ENCODE results near the gene NADSYN1. TPM values are rescaled to one million over a fixed set of nuclear protein-coding genes. Genes with fewer than 3 reads are reported as not detected.
A peak's percentile ranks its signal among the peaks of the same experiment; 100 is the strongest.

NADSYN1 gene
- polyA plus RNA-seq, 2 donors: 67.9 to 98.4 TPM

DNA sequence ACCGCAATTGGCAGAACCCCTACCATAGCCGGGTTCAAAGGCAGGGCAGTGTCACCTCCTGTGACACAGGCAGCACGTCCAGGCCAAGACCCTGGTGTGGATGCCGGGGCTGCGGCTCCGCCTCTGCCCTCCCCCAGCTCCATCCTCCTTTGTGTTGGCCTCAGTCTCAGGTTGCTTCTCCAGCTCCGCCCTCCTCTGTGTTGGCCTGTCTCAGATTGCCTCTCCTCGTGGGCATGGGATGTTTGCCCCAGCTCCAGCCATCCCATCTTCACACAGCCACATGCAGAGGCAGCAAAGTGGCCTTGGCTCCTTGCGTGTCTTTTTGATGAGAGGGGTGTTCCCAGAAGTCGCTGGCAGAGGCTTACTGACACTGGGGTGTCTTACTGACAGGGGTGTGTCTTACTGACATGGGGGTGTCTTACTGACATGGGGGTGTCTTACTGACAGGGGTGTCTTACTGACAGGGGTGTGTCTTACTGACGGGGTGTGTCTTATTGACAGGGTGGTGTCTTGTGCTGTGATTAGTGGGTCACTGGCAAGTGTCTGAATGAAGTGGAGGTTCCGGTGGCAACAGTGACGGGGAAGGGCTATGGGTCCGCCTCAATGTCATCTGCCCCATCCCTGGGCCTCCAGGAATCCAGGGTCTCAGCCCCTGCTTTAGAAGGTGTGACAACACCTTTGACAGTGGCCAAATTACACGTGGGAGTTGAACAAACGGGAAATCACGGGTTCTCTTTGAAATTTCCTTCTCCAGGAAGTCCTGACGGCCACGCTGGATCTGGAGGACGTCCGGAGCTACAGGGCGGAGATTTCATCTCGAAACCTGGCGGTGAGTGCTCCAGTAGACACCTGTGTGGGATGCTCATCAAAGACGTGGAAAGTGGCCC lies 24.9 kb downstream of the NADSYN1 start:
- Histone ChIP-seq H3K4me3 (ENCODE audit: low read depth in 1 of 2, low read length in 2 of 2) (no peak overlapping the region), H3K27me3 (ENCODE audit: control insufficient read depth in 1 of 2, insufficient read depth in 2 of 2, low read length in 2 of 2) (no peaks in the 10 kb centered on the region), H3K27ac (ENCODE audit: low read depth in 2 of 2, low read length in 1 of 2) (no peak overlapping the region), H3K4me1 (ENCODE audit: control insufficient read depth in 2 of 2, insufficient read depth in 2 of 2, low read length in 1 of 2) (peaks cover 3 to 13% of the 10 kb centered on the region in 2 donors), H3K36me3 (ENCODE audit: control insufficient read depth in 2 of 2, insufficient read depth in 2 of 2, low read length in 1 of 2) (peaks cover 22 to 79% of the 10 kb centered on the region in 2 donors), H3K9me3 (ENCODE audit: control insufficient read depth in 2 of 2, insufficient read depth in 1 of 2, low read depth in 1 of 2, low read length in 1 of 2) (no peaks in the 10 kb centered on the region)
- WGBS, 2 donors: 74 to 82% methylated on average over 25 of the region's 25 CpGs

DNA sequence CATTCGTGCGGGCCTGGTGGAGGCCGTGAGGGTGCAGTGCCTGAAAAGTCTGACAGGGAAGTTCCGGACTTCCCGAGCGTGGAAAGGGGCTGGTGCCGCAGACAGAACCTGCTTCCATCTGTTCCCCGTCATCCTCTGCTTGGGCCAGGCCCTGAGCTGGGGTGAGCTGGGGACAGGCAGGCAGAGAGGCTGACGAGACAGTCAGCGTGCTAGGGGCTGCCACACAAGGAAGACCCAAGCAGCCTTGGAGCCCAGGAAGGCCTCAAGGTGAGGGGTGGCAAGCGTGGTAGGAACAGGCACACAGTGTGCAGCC lies 25.5 kb downstream of the NADSYN1 start:
- Histone ChIP-seq H3K9me3 (ENCODE audit: control insufficient read depth in 2 of 2, insufficient read depth in 1 of 2, low read depth in 1 of 2, low read length in 1 of 2) (no peaks in the 10 kb centered on the region), H3K27ac (ENCODE audit: low read depth in 2 of 2, low read length in 1 of 2) (no peak overlapping the region), H3K36me3 (ENCODE audit: control insufficient read depth in 2 of 2, insufficient read depth in 2 of 2, low read length in 1 of 2) (peaks cover 21 to 79% of the 10 kb centered on the region in 2 donors), H3K27me3 (ENCODE audit: control insufficient read depth in 1 of 2, insufficient read depth in 2 of 2, low read length in 2 of 2) (no peaks in the 10 kb centered on the region), H3K4me3 (ENCODE audit: low read depth in 1 of 2, low read length in 2 of 2) (no peak overlapping the region), H3K4me1 (ENCODE audit: control insufficient read depth in 2 of 2, insufficient read depth in 2 of 2, low read length in 1 of 2) (peaks cover 3 to 13% of the 10 kb centered on the region in 2 donors)
- whole genome bisulfite sequencing, 2 donors: 94% methylated on average over 11 of the region's 11 CpGs

DNA sequence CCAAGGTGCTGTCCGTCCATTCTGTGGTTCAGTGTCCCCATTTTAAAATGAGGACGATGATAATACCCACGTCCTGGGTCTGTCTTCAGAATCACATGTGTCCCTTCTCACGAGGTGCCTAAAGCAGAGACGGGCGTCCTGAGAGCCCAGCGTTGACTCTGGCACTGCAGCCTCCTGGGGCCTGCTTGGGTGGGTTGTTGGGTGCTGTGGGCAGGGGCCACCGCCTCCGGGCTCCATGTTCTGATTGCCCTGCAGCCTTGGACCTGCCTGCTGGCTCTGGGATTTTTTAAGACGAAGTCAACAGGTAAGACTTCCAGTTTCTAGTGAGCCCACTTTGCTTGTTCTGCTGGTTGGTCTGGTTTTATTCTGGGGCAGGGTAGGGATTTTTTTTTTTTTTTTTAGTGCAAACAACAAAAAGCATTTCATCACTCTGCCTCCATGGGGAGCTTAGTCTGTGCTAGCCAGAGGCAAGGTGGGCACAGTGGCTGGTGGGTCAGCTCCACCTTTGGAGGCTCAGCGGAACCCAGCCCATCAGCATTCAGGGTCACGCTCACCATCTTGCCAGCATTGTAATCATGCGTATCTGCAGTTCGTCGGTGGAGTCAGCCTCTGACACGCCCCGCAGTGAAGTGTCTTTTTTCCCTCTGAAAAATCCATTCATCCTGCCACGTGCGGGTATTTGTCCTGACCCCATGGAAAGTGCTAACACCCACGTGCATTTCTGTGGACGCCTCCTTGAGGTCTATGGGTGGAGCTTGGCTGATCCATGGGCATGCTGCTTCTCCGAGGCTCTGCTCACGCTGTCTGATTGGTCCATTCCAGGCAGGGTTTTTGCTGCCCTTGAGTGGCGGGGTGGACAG lies 28.3 kb downstream of the NADSYN1 start:
- WGBS, 2 donors: 62 to 72% methylated on average over 24 of the region's 24 CpGs
- Histone ChIP-seq H3K9me3 (ENCODE audit: control insufficient read depth in 2 of 2, insufficient read depth in 1 of 2, low read depth in 1 of 2, low read length in 1 of 2) (no peaks in the 10 kb centered on the region), H3K27ac (ENCODE audit: low read depth in 2 of 2, low read length in 1 of 2) (peak overlapping the region; percentile 51 to 91), H3K27me3 (ENCODE audit: control insufficient read depth in 1 of 2, insufficient read depth in 2 of 2, low read length in 2 of 2) (no peaks in the 10 kb centered on the region), H3K4me3 (ENCODE audit: low read depth in 1 of 2, low read length in 2 of 2) (no peak overlapping the region), H3K4me1 (ENCODE audit: control insufficient read depth in 2 of 2, insufficient read depth in 2 of 2, low read length in 1 of 2) (peaks cover 3 to 13% of the 10 kb centered on the region in 2 donors), H3K36me3 (ENCODE audit: control insufficient read depth in 2 of 2, insufficient read depth in 2 of 2, low read length in 1 of 2) (peaks cover 31 to 75% of the 10 kb centered on the region in 2 donors)

DNA sequence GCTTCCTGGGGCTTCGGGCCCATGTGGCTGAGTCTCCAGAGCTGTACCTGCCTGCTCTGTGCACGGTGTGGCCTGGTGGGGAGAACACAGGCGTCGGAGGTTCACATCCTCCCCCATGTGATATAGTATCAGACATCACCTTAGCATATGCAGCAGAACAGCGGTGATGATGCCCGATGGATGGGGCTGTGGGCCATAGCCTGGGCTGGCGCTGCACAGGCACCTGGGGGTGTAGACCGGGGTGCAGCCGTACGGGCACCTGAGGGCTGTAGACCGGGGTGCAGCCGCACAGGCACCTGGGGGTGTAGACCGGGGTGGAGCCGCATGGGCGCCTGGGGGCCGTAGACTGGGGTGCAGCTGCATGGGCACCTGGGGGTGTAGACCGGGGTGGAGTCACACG lies 29.2 kb downstream of the NADSYN1 start:
- Histone ChIP-seq H3K4me3 (ENCODE audit: low read depth in 1 of 2, low read length in 2 of 2) (no peak overlapping the region), H3K9me3 (ENCODE audit: control insufficient read depth in 2 of 2, insufficient read depth in 1 of 2, low read depth in 1 of 2, low read length in 1 of 2) (no peaks in the 10 kb centered on the region), H3K36me3 (ENCODE audit: control insufficient read depth in 2 of 2, insufficient read depth in 2 of 2, low read length in 1 of 2) (peaks cover 24 to 70% of the 10 kb centered on the region in 2 donors), H3K27me3 (ENCODE audit: control insufficient read depth in 1 of 2, insufficient read depth in 2 of 2, low read length in 2 of 2) (no peaks in the 10 kb centered on the region), H3K27ac (ENCODE audit: low read depth in 2 of 2, low read length in 1 of 2) (peak overlapping the region in 1 of 2 donors; percentile 90), H3K4me1 (ENCODE audit: control insufficient read depth in 2 of 2, insufficient read depth in 2 of 2, low read length in 1 of 2) (peaks cover 3 to 13% of the 10 kb centered on the region in 2 donors)
- 94 to 98% methylated on average over 18 of the region's 18 CpGs for WGBS, 2 donors

DNA sequence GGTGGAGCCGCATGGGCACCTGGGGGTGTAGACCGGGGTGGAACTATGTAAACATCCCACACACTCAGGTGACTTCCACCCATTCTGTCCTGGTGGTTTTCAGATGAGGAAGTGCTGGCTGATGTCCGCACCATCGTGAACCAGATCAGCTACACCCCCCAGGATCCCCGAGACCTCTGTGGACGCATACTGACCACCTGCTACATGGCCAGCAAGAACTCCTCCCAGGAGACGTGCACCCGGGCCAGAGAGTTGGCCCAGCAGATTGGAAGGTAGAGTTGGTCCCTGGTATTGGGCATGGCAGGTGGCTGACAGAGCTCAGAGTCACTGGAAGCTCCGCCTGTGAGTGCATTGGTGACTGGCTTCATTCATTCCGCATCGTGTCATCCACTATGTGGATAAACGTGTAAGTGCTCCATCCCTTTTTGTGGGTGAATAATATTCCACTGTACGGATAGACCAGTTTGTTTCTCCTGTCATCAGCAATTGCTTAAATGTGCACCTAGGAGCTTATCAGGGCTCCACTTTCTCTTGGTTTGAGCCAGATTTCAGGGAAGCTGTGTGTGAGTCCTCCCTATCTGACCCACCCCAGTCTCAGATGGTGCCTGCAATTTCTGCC lies 29.9 kb downstream of the NADSYN1 start:
- H3K36me3 ChIP-seq (ENCODE audit: control insufficient read depth in 2 of 2, insufficient read depth in 2 of 2, low read length in 1 of 2): peaks cover 21 to 63% of the 10 kb centered on the region in 2 donors

DNA sequence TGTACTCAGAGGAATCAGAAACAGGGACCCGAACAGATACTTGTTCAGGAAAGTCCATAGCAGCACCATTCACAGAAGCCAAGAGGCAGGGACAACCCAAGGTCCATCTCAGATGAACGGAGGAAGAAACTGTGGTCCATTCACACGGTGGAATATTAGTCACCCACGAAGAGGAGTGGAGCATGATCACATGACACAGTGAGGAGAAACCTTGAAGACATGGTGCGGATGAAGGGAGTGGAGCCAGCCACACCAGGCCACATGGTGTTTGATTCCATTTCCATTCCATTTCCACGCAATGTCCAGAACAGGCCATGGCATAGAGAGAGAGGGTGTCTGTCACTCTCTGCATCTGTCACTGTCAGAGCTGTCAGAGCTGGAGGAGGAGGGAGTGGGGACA lies 30.7 kb downstream of the NADSYN1 start:
- H3K27me3 ChIP-seq (ENCODE audit: control insufficient read depth in 1 of 2, insufficient read depth in 2 of 2, low read length in 2 of 2): no peaks in the 10 kb centered on the region
- no peak overlapping the region for H3K4me3 ChIP-seq (ENCODE audit: low read depth in 1 of 2, low read length in 2 of 2)
- H3K27ac ChIP-seq (ENCODE audit: low read depth in 2 of 2, low read length in 1 of 2): no peak overlapping the region
- H3K36me3 ChIP-seq (ENCODE audit: control insufficient read depth in 2 of 2, insufficient read depth in 2 of 2, low read length in 1 of 2): peaks cover 21 to 55% of the 10 kb centered on the region in 2 donors
- H3K9me3 ChIP-seq (ENCODE audit: control insufficient read depth in 2 of 2, insufficient read depth in 1 of 2, low read depth in 1 of 2, low read length in 1 of 2): no peaks in the 10 kb centered on the region
- WGBS, 2 donors: 96 to 98% methylated on average over 6 of the region's 6 CpGs
- peaks cover 3 to 13% of the 10 kb centered on the region in 2 donors for H3K4me1 ChIP-seq (ENCODE audit: control insufficient read depth in 2 of 2, insufficient read depth in 2 of 2, low read length in 1 of 2)

More for the DNA sequence above, 29.9 kb downstream of the NADSYN1 start:
- no peaks in the 10 kb centered on the region for H3K27me3 ChIP-seq (ENCODE audit: control insufficient read depth in 1 of 2, insufficient read depth in 2 of 2, low read length in 2 of 2)
- 94 to 96% methylated on average over 13 of the region's 13 CpGs for WGBS, 2 donors
- H3K4me3 ChIP-seq (ENCODE audit: low read depth in 1 of 2, low read length in 2 of 2): no peak overlapping the region
- peaks cover 3 to 13% of the 10 kb centered on the region in 2 donors for H3K4me1 ChIP-seq (ENCODE audit: control insufficient read depth in 2 of 2, insufficient read depth in 2 of 2, low read length in 1 of 2)
- no peaks in the 10 kb centered on the region for H3K9me3 ChIP-seq (ENCODE audit: control insufficient read depth in 2 of 2, insufficient read depth in 1 of 2, low read depth in 1 of 2, low read length in 1 of 2)
- H3K27ac ChIP-seq (ENCODE audit: low read depth in 2 of 2, low read length in 1 of 2): peak overlapping the region in 1 of 2 donors; percentile 47

DNA sequence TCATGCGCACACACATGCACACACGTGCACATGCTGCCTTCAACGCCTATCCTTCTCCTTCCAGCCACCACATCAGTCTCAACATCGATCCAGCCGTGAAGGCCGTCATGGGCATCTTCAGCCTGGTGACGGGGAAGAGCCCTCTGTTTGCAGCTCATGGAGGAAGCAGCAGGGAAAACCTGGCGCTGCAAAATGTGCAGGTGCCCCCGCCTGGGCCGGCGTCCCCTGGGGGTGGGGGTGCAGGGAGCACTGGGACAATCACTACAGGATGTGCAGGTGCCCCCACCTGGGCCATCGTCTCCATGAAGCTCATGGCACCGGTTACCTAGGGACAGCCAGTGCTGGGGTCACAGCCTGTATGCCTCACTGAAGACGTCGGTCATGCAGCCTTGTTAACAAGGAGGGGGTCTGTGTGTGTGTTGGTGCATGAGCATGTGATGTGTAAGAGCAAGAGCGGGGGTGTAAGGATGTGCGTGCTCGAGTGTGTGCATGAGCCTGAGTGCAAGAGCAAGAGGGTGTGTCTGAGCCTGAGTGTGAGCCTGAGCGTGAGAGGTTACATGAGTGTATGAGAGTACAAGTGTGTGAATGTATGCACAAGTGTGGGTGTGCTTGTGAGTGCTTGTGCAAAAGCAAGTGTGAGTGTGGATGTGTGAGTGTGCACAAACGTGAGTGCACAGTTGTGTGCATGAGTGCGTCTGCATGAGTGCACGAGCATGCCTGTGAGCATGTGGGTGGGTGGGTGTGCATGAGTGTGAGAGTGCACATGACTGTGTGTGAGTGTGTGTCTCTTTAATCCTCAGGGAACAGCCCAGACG lies 31.5 kb downstream of the NADSYN1 start:
- Histone ChIP-seq H3K27me3 (ENCODE audit: control insufficient read depth in 1 of 2, insufficient read depth in 2 of 2, low read length in 2 of 2) (no peaks in the 10 kb centered on the region), H3K36me3 (ENCODE audit: control insufficient read depth in 2 of 2, insufficient read depth in 2 of 2, low read length in 1 of 2) (peaks cover 21 to 57% of the 10 kb centered on the region in 2 donors), H3K9me3 (ENCODE audit: control insufficient read depth in 2 of 2, insufficient read depth in 1 of 2, low read depth in 1 of 2, low read length in 1 of 2) (no peaks in the 10 kb centered on the region), H3K27ac (ENCODE audit: low read depth in 2 of 2, low read length in 1 of 2) (no peak overlapping the region), H3K4me1 (ENCODE audit: control insufficient read depth in 2 of 2, insufficient read depth in 2 of 2, low read length in 1 of 2) (peaks cover 3 to 16% of the 10 kb centered on the region in 2 donors), H3K4me3 (ENCODE audit: low read depth in 1 of 2, low read length in 2 of 2) (no peak overlapping the region)
- WGBS, 2 donors: 93 to 94% methylated on average over 23 of the region's 23 CpGs

DNA sequence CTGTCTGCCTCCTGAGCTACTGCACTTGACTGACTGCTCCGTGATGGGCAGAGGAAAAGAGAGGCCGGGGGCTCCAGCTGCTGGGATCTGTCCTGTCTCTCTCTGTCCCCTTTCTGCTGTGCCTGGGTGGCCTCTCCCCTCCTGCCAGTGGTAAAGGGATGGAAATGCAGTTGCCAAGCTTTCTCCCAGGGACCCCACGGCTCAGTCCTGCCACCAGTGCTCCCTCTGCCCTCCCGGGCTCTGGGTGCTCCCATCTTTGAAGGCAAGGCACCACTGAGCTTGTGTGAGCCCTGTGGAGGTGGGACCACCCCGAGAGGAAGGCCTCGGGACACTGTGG lies 32.0 kb downstream of the NADSYN1 start:
- Histone ChIP-seq H3K27me3 (ENCODE audit: control insufficient read depth in 1 of 2, insufficient read depth in 2 of 2, low read length in 2 of 2) (no peaks in the 10 kb centered on the region), H3K4me3 (ENCODE audit: low read depth in 1 of 2, low read length in 2 of 2) (no peak overlapping the region), H3K36me3 (ENCODE audit: control insufficient read depth in 2 of 2, insufficient read depth in 2 of 2, low read length in 1 of 2) (peaks cover 21 to 59% of the 10 kb centered on the region in 2 donors), H3K4me1 (ENCODE audit: control insufficient read depth in 2 of 2, insufficient read depth in 2 of 2, low read length in 1 of 2) (peaks cover 3 to 16% of the 10 kb centered on the region in 2 donors), H3K27ac (ENCODE audit: low read depth in 2 of 2, low read length in 1 of 2) (no peak overlapping the region), H3K9me3 (ENCODE audit: control insufficient read depth in 2 of 2, insufficient read depth in 1 of 2, low read depth in 1 of 2, low read length in 1 of 2) (no peaks in the 10 kb centered on the region)
- 91 to 95% methylated on average over 4 to 6 of the region's 6 CpGs for WGBS, 2 donors

DNA sequence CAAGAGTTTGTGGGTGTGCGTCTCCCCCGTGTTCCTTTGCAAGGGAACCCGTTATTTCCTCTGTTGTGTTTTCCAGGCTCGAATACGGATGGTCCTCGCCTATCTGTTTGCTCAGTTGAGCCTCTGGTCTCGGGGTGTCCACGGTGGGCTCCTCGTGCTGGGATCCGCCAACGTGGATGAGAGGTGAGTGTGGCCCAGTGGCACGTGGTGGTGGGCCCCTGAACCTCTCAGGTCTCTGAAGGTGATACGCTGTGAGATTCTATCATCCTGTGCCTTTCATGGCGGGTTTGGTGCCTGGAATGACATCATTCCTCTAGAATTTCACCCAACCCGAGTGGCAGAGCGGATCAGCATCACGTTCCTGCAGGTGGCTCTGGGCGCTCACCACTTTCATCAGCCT lies 32.5 kb downstream of the NADSYN1 start:
- WGBS, 2 donors: 96 to 98% methylated on average over 18 of the region's 18 CpGs

More for the DNA sequence above, 32.5 kb downstream of the NADSYN1 start:
- no peak overlapping the region for H3K27ac ChIP-seq (ENCODE audit: low read depth in 2 of 2, low read length in 1 of 2)
- no peaks in the 10 kb centered on the region for H3K27me3 ChIP-seq (ENCODE audit: control insufficient read depth in 1 of 2, insufficient read depth in 2 of 2, low read length in 2 of 2)
- H3K9me3 ChIP-seq (ENCODE audit: control insufficient read depth in 2 of 2, insufficient read depth in 1 of 2, low read depth in 1 of 2, low read length in 1 of 2): no peaks in the 10 kb centered on the region
- peaks cover 19 to 63% of the 10 kb centered on the region in 2 donors for H3K36me3 ChIP-seq (ENCODE audit: control insufficient read depth in 2 of 2, insufficient read depth in 2 of 2, low read length in 1 of 2)
- no peak overlapping the region for H3K4me3 ChIP-seq (ENCODE audit: low read depth in 1 of 2, low read length in 2 of 2)
- H3K4me1 ChIP-seq (ENCODE audit: control insufficient read depth in 2 of 2, insufficient read depth in 2 of 2, low read length in 1 of 2): peaks cover 3 to 15% of the 10 kb centered on the region in 2 donors
